ENCODE results near the gene PKMYT1.
A peak's percentile ranks its signal among the peaks of the same experiment; 100 is the strongest.

Gene PKMYT1

DNA sequence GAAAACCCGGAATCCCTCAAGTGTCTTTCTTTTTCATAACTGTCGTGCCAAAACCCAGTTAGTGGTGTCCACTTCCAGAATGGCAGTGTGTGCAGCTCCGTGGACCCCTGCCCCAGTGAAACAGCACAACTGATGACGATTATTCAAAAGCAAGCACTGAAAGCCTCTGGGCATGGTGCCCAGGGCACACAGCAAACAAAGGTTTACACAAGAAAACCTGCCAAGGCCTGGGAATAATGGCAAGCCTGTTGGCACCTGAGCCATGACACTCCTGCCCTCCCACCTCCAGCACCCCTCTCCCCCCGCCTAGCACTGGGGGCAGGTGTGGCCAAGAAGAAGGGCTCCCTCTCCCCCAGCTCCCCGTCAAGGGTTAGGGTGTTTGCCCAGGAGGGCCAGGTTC lies 2.8 kb downstream of the PKMYT1 start:
- DNase-seq (ENCODE audit: low read depth), result no peak
- no peak overlapping the region for H3K4me3 ChIP-seq (ENCODE audit: low read depth, low read length)

DNA sequence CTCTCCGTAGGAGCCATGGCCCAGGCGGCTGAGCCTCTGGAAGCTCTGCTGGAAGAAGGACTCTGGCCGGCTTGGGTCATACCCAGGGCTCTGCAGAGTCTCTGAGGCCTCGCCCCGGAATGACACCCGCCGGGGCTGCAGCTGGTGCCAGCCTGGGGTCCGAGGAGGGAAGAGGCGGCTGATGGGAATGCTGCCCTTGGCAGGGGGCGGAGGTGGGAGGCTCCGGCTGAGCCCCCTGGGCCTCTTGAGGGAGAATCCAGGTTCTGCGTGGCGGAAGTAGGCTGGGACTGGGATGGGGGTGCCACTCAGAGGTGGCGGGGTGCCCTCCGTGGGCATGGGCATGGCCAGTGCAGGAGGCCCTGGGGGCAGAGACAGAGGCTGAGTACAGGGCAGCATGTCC lies 3.6 kb downstream of the PKMYT1 start:
- DNase-seq (ENCODE audit: low read depth), result no peak

DNA sequence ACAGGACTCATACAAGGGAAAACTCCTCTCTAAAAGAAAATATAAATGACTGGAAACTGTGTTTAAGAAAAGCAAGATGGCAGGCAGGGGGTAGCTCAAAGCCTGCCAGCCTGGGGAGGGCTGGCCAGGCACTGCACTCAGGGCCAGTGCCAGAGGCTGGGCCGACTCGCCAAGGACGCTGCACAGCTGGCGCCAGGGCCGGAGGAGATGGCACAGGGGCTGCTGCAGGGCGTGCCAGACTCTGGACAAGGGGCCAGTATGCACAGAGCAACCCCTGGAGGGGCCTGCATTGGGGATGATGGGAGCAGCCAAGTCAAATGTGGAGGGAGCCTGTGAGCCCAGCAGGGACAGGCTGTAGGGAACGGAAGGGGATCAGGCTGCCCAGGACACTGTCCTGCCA lies 4.0 kb downstream of the PKMYT1 start:
- no peak overlapping the region for H3K4me3 ChIP-seq (ENCODE audit: low read depth, low read length)
- DNase-seq (ENCODE audit: low read depth), result no peak

More for the DNA sequence above, 3.6 kb downstream of the PKMYT1 start:
- H3K4me3 ChIP-seq (ENCODE audit: low read depth, low read length), result no peak overlapping the region

DNA sequence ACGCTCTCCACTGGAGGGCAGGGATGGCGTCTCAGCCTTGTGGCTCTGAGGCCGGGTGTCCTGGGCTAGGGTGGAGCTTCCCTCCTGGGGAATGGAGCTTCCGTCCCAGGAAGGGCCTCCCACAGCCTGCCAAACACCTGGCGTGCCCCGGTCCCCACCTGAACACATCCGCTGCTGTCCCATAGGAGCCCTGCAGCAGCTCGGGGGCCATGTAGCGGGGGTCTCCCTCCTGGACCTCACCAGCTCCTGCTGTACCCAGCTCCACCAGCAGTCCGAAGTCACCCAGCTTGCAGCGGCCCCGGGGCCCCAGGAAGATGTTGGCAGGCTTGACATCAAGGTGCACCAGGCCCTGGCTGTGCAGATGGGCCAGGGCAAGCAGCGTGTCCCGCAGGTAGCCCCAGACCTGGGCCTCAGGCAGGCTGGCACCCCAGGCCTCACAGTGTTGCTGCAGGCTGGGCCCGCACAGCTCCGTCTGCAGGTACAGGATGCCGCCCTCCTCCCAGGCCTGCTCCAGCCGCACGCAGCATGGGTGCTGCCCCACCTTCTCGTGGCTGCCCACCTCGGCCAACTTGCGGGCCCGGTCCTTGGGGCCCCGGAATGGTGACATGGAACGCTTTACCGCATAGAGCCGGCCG lies 5.0 kb downstream of the PKMYT1 start:
- no peak overlapping the region for H3K4me3 ChIP-seq (ENCODE audit: low read depth, low read length)
- DNase-seq (ENCODE audit: low read depth), result no peak

DNA sequence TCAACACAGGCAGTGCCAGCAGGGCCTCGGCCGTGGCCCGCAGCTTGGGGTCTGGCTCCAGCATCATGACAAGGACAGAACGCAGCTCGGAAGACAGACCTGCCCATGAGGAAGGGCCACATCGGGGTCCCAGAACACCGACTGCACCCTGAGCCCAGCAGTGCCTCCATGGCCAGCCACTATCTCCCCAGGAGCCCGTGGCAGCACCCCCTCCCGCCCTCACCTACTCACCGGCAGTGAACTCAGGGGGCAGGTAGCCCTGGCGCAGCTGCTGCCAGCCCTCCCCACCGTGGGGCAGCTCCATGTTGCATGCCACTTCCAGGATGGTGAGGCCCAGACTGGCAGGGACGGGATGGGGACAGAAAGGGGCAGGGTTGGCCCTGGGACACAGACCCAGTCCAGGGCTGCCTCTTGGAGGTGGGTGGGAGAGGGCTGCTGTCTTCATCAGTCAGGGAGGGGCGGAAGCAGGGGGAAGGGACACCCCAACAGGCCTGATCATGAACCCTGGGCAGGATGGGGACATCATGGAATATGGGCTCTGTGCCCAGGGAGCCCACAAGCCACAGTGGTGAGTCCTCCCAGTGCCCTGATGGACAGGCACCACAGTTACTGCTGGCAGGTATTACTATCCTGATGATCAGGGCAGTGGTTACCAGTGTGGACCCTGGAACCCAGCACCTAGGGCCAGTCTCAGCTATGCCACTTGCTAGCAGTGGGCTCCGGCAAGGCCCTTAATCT lies 5.8 kb downstream of the PKMYT1 start:
- no peak for DNase-seq (ENCODE audit: low read depth)
- no peak overlapping the region for H3K4me3 ChIP-seq (ENCODE audit: low read depth, low read length)

DNA sequence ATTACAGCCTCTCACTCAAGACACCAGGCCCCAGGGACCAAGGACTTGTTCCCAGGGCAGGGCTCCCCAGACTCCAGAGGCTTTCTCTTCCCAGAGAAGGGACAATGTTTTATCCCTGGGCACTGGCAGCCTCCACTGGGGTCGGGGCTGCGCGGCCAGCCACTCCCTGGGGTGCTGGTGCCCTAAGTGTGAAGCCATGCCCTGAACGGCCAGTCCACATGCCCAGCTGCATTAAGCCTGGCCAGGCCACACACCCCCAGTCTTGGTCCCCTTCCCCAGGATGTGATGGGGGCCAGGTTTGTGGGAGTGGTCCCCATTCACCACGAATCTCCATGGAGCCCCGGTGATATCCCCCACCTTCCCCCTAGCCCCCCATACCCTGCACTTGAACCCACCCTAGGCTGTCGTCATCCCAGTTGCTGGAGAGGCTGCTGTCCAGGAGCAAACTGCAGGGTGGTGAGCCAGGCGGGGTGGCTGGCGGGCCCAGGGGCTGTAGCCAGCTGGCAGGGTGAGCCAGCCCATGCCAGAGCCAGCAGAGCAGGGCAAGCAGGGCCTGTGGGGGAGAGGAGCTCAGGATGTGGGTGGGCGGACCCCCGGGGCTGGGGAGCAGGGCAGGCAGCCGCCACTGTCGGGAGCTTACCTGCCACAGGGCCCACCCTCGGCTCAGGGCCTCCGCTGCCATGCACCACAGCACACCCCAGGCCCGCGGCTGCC lies 6.5 kb downstream of the PKMYT1 start:
- DNase-seq (ENCODE audit: low read depth), result no peak
- no peak overlapping the region for H3K4me3 ChIP-seq (ENCODE audit: low read depth, low read length)

DNA sequence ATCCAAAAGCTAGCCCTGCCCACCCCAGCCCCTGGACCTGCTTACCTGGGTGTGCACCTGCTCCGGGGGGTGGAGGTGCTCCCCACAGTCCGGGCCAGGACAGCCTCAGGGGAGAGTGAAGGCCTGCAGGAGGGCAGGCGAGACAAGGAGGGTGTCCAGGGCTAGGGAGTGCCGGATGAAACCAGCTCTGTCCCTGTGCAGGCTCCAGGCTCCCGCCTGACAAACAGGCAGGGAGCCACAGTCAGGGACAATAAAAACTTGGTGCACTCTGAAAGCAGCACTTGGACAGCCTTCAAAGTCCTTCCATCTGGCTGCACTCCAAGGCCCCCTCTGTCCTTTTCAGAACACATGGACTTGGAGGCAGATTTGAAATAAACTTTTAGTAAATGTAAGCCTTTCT lies 7.2 kb downstream of the PKMYT1 start:
- H3K4me3 ChIP-seq (ENCODE audit: low read depth, low read length), result no peak overlapping the region
- no peak for DNase-seq (ENCODE audit: low read depth)

DNA sequence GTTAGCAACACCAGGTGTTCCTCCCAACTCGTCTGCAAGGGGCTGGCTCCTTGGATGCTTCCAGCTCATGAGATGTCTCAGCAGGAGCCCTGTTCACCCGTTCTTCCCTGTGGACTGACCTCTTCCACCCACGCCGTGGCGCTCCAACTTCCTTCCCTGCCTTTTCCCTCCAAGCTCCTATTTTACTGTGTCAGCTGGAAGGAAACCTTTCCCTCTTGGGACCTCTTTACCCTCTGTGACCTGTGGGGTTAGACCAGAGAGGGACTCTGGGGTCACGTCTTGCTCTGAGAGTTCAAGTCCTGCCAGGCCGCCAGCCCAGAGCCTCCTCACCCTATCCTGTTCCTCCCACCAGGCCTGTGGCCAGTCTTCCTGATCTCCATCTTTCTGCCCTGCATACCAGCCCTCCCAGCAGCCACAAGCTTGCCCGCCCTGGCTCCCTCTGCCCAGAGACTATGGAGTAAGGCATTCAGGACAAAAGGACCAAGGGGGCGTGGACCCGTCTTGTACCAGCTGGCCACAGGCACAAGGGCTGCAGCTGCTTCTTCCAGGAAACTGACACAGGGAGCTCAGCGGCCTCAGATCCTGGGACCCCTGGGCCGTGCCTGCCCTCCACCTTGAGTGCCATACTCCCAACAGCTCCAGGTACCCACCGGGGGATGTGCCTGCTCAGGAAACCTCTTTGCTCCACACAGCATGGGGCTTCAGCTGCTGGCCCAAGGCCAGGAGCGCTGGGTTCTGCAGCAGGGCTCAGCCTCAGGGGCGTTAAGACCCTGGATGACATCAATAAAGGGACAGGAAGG lies 8.1 kb downstream of the PKMYT1 start:
- DNase-seq (ENCODE audit: low read depth), result no peak
- H3K4me3 ChIP-seq (ENCODE audit: low read depth, low read length), result no peak overlapping the region

DNA sequence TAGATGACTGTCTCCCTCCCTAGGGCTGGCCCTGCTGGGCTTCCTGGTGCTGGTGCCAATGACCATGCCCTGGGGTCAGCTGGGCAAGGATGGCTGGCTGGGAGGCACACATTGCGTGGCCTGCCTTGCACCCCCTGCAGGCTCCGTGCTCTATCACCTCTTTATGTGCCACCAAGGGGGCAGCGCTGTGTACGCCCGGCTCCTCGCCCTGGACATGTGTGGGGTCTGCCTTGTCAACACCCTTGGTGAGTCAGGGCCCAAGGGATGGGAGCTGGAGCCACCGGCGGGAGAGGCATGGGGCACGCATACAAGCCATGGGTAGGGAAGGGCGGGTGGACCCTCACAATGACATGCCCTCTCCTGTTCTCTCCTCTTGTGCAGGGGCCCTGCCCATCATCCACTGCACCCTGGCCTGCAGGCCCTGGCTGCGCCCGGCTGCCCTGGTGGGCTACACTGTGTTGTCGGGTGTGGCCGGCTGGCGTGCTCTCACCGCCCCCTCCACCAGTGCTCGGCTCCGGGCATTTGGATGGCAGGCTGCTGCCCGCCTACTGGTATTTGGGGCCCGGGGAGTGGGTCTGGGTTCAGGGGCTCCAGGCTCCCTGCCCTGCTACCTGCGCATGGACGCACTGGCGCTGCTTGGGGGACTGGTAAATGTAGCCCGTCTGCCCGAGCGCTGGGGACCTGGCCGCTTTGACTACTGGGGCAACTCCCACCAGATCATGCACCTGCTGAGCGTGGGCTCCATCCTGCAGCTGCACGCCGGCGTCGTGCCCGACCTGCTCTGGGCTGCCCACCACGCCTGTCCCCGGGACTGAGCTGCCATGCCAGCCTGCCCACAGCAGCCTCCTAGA lies 8.9 kb downstream of the PKMYT1 start:
- H3K4me3 ChIP-seq (ENCODE audit: low read depth, low read length), result no peak overlapping the region
- DNase-seq (ENCODE audit: low read depth), result no peak

DNA sequence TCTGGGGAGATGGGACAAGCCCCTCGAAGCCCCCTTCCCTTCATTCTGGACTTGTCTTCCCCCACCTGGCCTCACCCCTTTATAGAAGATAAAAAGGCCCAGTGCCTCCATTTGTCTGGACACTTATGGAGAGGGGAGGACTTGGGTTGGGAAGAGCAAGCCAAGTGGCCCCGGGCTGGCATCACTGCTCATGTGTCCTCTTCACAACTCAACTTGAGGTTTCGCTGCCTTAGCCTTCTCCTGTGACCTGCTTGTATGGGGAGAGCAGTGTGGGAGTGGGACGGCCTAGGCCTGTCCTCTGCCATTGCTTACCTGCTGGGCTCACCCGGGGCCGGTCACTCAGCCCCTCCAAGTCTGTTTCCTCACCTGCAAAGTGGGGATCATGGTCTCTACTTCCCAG lies 9.7 kb downstream of the PKMYT1 start:
- no peak for DNase-seq (ENCODE audit: low read depth)

DNA sequence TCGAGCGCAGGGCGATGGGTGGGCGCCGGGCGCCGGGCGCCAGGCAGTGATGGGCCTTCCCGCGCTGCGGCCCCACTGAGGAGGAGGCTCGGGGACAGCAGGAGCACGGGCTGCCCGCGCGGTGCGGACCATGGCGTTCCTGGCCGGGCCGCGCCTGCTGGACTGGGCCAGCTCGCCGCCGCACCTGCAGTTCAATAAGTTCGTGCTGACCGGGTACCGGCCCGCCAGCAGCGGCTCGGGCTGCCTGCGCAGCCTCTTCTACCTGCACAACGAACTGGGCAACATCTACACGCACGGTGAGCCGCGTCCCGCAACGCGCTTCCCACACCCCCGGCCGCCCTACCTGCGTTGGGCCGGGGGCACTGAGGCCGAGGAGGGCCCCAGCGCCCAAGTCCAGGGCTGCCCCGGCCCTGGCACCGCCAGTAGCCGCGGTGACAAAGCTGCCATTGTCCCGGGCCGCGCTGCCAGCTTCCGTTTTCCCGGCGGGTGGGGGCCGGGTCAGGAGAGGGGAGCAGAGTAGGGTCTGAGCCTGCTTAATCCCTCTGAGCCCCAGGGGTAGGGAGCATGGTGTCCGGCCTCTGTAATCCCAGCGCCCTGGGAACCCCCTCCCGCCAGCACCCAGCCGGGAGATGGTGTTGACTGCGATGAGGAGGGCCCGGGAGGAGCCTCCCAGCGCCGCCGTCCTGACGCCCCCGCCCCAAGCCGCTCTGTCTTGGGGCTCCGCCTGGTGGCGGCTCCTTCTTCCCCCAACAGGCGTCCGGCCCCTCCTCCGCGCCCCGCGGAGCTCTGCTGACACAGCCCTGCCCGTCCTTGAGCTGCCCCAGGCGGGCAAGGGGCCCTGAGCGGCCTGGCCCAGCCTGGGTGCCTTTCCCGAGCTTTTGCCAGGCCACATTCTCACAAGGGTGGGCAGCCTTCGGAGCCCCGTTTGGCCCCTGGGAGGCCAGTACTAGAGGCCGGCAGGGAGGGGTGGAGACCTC lies 10.4 kb downstream of the PKMYT1 start:
- peak overlapping the region; percentile 67 for H3K4me3 ChIP-seq (ENCODE audit: low read depth, low read length)
- DNase-seq (ENCODE audit: low read depth), result no peak

More for the DNA sequence above, 9.7 kb downstream of the PKMYT1 start:
- H3K4me3 ChIP-seq (ENCODE audit: low read depth, low read length), result peak overlapping the region; percentile 67

DNA sequence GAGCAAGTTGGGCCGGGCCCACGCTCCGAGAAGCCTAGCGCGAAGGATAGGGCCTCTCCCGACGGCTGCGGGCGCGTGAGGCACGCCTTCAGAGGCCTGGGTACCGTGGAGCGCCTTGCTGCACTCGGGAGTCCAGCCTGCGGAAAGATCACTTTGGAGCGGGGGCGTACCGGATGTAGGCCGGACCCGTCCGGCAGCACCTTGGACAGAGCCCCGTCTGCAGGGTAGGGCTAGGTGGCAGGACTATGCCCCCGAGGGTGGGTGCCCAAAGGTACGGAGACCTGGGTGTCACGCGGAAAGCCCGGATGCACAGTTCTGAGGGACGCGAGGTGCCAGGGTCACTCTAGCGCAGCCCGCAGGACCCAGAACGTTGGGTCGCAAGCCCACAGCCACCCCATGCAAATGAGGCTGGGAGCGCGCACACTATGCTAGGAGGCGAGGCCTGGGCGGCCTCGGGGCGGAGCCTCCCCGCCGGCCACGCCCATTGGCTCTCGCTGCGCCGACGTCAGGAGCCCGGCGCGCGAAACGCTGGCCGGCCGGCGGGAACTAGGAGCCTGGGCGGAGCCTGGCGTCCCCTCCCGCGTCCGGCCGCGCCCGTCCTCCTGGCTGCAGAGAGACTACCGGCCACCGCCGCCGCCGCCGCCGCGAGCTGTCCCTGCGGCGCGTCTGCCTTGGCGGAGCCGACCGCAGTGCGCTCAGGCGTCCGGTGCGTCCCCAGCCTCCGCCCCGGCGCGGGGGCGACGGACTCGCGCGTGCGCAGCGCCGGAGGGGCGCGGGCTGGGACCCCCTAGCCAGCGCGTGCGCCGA lies 11.3 kb downstream of the PKMYT1 start, which contains the start of gene PAQR4:
TSS of gene PAQR4 (plus strand) at position 611 of the 807 bp plus-strand sequence. CDS start 327 bp downstream, outside the sequence.
- DNase-seq (ENCODE audit: low read depth), result peak; percentile 39

DNA sequence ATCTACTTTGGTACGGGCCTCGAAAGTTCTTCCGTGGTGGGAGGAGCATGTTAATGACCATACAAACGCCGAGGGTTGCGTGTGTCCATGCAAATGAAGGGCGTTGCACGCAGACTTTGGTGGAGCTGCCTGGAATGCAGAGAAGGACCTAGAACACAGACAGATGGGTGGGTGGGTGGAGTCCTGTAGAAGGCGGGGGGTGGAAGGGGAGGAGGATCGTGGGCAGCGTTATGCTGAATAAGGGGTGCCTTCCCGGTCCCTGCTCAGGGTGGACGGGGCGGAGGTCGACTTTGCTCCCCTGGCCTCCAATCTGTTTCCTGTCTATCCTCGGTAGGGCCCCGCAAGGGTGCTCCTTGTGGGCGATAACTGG lies 11.9 kb downstream of the PKMYT1 start:
- DNase-seq (ENCODE audit: low read depth), result no peak
- H3K4me3 ChIP-seq (ENCODE audit: low read depth, low read length), result peak overlapping the region; percentile 67

More for the DNA sequence above, 11.3 kb downstream of the PKMYT1 start, which contains the start of gene PAQR4:
- H3K4me3 ChIP-seq (ENCODE audit: low read depth, low read length), result peak within 1 kb of the TSS; percentile 67

DNA sequence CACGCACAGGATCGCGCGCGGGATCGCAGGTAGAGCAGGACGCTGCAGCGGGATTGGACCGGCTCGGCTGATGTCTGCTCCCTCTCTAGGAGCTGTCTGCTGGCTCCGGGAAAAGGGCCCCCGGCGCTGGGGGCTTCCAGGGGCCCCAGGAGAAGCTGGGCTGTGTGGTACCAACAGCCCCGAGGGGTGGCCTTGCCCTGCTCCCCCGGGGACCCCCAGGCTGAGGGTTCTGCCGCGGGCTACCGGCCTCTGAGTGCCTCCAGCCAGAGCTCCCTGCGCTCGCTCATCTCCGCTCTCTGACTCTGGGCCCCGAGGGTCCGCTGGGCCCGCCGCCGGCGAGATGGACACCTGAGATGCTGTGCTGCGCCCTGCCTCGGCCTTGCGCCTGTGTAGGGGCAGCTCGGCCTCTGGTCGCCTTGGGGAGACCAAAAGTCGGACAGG lies 12.5 kb downstream of the PKMYT1 start:
- no peak for DNase-seq (ENCODE audit: low read depth)
- H3K4me3 ChIP-seq (ENCODE audit: low read depth, low read length), result no peak overlapping the region

DNA sequence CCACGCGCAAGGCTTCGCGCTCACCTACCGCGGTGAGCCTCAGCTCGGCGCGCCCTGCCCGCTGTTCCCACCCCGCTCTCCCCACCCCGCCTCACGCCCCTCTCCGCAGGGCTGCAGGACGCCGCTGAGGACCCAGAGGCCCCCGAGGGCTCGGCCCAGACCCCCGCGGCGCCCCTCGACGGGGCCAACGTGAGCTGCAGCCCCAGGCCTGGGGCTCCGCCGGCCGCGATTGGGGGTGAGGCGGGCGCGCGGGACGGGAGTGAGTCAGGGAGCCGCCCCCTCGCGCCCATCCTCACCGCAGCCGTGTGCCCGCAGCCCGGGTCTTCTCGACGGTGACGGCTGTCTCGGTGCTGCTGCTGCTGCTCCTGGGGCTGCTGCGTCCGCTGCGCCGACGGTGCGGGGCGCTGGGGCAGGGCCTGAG lies 13.0 kb downstream of the PKMYT1 start:
- no peak overlapping the region for H3K4me3 ChIP-seq (ENCODE audit: low read depth, low read length)
- DNase-seq (ENCODE audit: low read depth), result no peak

DNA sequence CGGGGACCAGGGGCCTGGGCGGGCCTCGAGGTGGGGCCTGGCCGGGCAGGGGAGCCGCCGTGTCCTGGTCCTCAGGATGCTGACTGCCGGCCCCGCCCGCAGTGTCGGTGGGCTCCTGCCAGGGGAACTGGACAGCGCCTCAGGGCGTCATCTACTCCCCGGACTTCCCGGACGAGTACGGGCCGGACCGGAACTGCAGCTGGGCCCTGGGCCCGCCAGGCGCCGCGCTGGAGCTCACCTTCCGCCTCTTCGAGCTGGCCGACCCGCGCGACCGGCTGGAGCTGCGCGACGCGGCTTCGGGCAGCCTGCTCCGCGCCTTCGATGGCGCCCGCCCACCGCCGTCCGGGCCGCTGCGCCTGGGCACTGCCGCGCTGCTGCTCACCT lies 13.4 kb downstream of the PKMYT1 start:
- H3K4me3 ChIP-seq (ENCODE audit: low read depth, low read length), result no peak overlapping the region
- DNase-seq (ENCODE audit: low read depth), result no peak
